PC-3 (cell line): Measurements from ENCODE around the gene AFF3. TPM values are rescaled to one million over a fixed set of nuclear protein-coding genes. Genes with fewer than 3 reads are reported as not detected.

Source experiments
- ATAC-seq: fragments of 200-7000 bp; cut with Tn5 transposase; 2 replicates; pipeline ENCODE4 v1.9.1; 2020; ENCODE audit warnings: mild to moderate bottlenecking, moderate library complexity
- BruUV-seq: library from RNA; stranded (reverse); fragments of 400-500 nt; replicated peaks from 2 replicates; lab custom pipeline; 2021; lab: Mats Ljungman, UMichigan
- CTCF ChIA-PET: fragments of 300-600 bp; sonication (Branson Sonifier 250); formaldehyde crosslinking; loops from one replicate; lab custom pipeline; 2022; ENCODE audit warnings: antibody characterized with exemption; lab: Charles Lee
- POLR2A ChIA-PET: fragments of 300-600 bp; sonication (Branson Sonifier 250); formaldehyde crosslinking; loops from one replicate; lab custom pipeline; 2022; ENCODE audit warnings: antibody characterized with exemption; ENCODE audit not compliant: unreplicated experiment; lab: Charles Lee
- DNase-seq: peaks from one replicate; pipeline ENCODE4 v3.0.0-alpha.2; 2015
- H2AFZ ChIP-seq: fragments of 300-600 bp; sonication (generic); 2 replicates; pipeline ENCODE4 v1.6.0; 2016; ENCODE audit warnings: antibody characterized with exemption, low read length
- H3F3A ChIP-seq: fragments of 300-600 bp; sonication (generic); one replicate; pipeline ENCODE4 v1.6.0; 2017; ENCODE audit warnings: antibody characterized with exemption, low read length, control low read depth, mild to moderate bottlenecking; ENCODE audit not compliant: unreplicated experiment
- H3K27ac ChIP-seq: fragments of 300-600 bp; sonication (generic); 2 replicates; pipeline ENCODE4 v1.5.1; 2016; ENCODE audit warnings: mild to moderate bottlenecking, low read length
- H3K27me3 ChIP-seq: fragments of 300-600 bp; sonication (generic); 2 replicates; pipeline ENCODE4 v1.6.1; 2016; ENCODE audit warnings: low read length, mixed read lengths
- H3K36me3 ChIP-seq: fragments of 300-600 bp; sonication (generic); 2 replicates; pipeline ENCODE4 v1.6.1; 2016; ENCODE audit warnings: low read depth, mixed run types, low read length, mixed read lengths
- H3K4me1 ChIP-seq: fragments of 300-600 bp; sonication (generic); 2 replicates; pipeline ENCODE4 v1.5.1; 2016; ENCODE audit warnings: low read length; ENCODE audit not compliant: insufficient read depth
- H3K4me2 ChIP-seq: fragments of 300-600 bp; sonication (generic); 2 replicates; pipeline ENCODE4 v1.6.0; 2016; ENCODE audit warnings: low read length
- H3K4me3 ChIP-seq: fragments of 300-600 bp; sonication (generic); 2 replicates; pipeline ENCODE4 v1.5.1; 2016; ENCODE audit warnings: mild to moderate bottlenecking, low read length, mixed read lengths
- H3K79me2 ChIP-seq: fragments of 300-600 bp; sonication (generic); 2 replicates; pipeline ENCODE4 v1.6.1; 2017; ENCODE audit warnings: low read length, mixed read lengths
- H3K9ac ChIP-seq: fragments of 300-600 bp; sonication (generic); 2 replicates; pipeline ENCODE4 v1.6.0; 2016; ENCODE audit warnings: mild to moderate bottlenecking, low read length
- H3K9me2 ChIP-seq: fragments of 300-600 bp; sonication (generic); replicated peaks from 2 replicates; pipeline ENCODE4 v1.6.1; 2016; ENCODE audit warnings: mixed run types, low read length, mixed read lengths
- H3K9me3 ChIP-seq: fragments of 300-600 bp; sonication (generic); 2 replicates; pipeline ENCODE4 v1.6.1; 2016; ENCODE audit warnings: low read length, mixed read lengths
- H4K20me1 ChIP-seq: fragments of 300-600 bp; sonication (generic); 2 replicates; pipeline ENCODE4 v1.6.1; 2016; ENCODE audit warnings: low read length, mixed read lengths
- EZH2 ChIP-seq: fragments of 300-600 bp; sonication (generic); IDR thresholded peaks from one replicate; pipeline ENCODE4 v1.6.1; 2017; ENCODE audit warnings: antibody characterized with exemption, mild to moderate bottlenecking, low read length; ENCODE audit not compliant: unreplicated experiment
- EZH2phosphoT487 ChIP-seq: fragments of 300-600 bp; sonication (generic); IDR thresholded peaks from 2 replicates; pipeline ENCODE4 v1.6.1; 2018; ENCODE audit warnings: mild to moderate bottlenecking, antibody characterized with exemption, low read length, borderline replicate concordance
- intact Hi-C: fragments of 100-400 bp; cut with micrococcal nuclease; formaldehyde crosslinking; loops from 2 replicates; pipeline ENCODE4 v1.9.0; 2023
- total RNA-seq: library from RNA; depleted of rRNA; stranded (reverse); fragments of >200 nt; gene quantifications from 2 replicates; pipeline ENCODE4 v1.2.3, GENCODE V29; 2014
- TF ChIP-seq, protein P1 (sequence below): fragments of 300-600 bp; sonication (generic); conservative IDR thresholded peaks from 2 replicates; pipeline ENCODE4 v1.5.1; 2017; ENCODE audit warnings: antibody characterized with exemption, low read depth, mild to moderate bottlenecking, low read length

The AFF3 gene
- total RNA-seq, 1 experiment from 2014 or later, result 0.04 TPM

- no peak for DNase-seq
- peak; percentile 44 for ATAC-seq
- TF ChIP-seq, protein P1, sequence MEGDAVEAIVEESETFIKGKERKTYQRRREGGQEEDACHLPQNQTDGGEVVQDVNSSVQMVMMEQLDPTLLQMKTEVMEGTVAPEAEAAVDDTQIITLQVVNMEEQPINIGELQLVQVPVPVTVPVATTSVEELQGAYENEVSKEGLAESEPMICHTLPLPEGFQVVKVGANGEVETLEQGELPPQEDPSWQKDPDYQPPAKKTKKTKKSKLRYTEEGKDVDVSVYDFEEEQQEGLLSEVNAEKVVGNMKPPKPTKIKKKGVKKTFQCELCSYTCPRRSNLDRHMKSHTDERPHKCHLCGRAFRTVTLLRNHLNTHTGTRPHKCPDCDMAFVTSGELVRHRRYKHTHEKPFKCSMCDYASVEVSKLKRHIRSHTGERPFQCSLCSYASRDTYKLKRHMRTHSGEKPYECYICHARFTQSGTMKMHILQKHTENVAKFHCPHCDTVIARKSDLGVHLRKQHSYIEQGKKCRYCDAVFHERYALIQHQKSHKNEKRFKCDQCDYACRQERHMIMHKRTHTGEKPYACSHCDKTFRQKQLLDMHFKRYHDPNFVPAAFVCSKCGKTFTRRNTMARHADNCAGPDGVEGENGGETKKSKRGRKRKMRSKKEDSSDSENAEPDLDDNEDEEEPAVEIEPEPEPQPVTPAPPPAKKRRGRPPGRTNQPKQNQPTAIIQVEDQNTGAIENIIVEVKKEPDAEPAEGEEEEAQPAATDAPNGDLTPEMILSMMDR, result no peak
- TF ChIP-seq EZH2, result no peak
- TF ChIP-seq EZH2phosphoT487, result no peak
These were observed 141.3 kb downstream of the AFF3 start for GRCh38 chr2:100000915-100001707.

DNA sequence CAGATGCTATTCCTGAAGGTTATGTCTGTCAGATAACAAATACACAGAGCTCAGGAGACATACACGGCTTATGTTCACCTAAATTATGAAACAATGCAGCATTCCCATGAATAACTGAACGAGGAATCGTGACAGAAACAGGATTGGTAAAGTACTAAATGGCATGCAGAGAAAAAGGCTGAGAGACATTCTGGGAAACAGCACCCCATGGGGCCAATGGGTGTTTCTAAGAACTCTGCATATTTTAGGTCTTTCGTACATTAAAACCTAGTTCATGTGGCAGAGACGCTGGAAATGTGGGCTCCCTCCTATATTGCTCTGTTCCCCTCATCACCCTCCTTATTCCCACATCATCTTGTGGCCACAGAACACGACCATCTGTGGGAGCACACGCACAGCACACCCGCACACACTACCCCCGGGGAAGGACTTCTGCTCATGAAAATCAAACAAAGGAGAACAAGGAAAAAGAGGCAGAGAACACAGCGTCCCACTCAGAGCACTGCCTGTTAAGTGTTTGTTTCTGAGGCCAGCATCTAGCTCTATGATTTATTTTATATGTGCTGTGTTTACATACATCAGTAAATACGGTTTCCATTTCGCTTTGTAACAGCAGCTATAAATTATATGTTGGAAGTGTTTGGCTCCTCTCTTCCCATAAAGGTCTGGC is 143.6 kb downstream of the AFF3 start:
- TF ChIP-seq EZH2 (no peak), EZH2phosphoT487 (no peak)
- TF ChIP-seq, protein P1, result no peak
- Histone ChIP-seq H3K9ac (no peak overlapping the region), H3K4me1 (0 out of 2 replicates have a peak, but pooled peaks cover 4% of the 10 kb centered on the region), H3K4me3 (no peak overlapping the region), H3K27me3 (no peaks in the 10 kb centered on the region), H3K9me3 (no peaks in the 10 kb centered on the region), H3K27ac (no peak overlapping the region), H3F3A (no peaks in the 10 kb centered on the region), H3K9me2 (no peaks in the 10 kb centered on the region), H4K20me1 (no peaks in the 10 kb centered on the region), H3K4me2 (no peak overlapping the region), H3K79me2 (no peaks in the 10 kb centered on the region), H3K36me3 (no peaks in the 10 kb centered on the region), H2AFZ (no peak overlapping the region)
- ATAC-seq (no peak), DNase-seq (no peak)
- ChIA-PET POLR2A (no interaction called here), CTCF (no interaction called here)
- intact Hi-C loops, result no loop called here
- no TSS peak for BruUV-seq

More at GRCh38 chr2:100000915-100001707, 141.3 kb downstream of the AFF3 start:
- H3K4me3 ChIP-seq, result peak overlapping the region; percentile 68
- POLR2A ChIA-PET, result no interaction called here
- H3K9ac ChIP-seq, result no peak overlapping the region
- no peaks in the 10 kb centered on the region for H3F3A ChIP-seq
- CTCF ChIA-PET, result no interaction called here
- H3K36me3 ChIP-seq, result no peaks in the 10 kb centered on the region
- BruUV-seq, result no TSS peak
- intact Hi-C loops, result loop anchor here (5.0 to 10.0 kb wide), 3 partner anchors 46 to 244 kb away; no protein-coding TSS in a partner anchor
- H3K4me1 ChIP-seq, result 0 out of 2 replicates have a peak, but pooled peaks cover 10% of the 10 kb centered on the region
- H3K27ac ChIP-seq, result no peak overlapping the region
- peak overlapping the region; percentile 83 for H3K4me2 ChIP-seq
- no peaks in the 10 kb centered on the region for H3K9me2 ChIP-seq
- peak overlapping the region; percentile 96 for H2AFZ ChIP-seq
- H4K20me1 ChIP-seq, result no peaks in the 10 kb centered on the region
- no peaks in the 10 kb centered on the region for H3K79me2 ChIP-seq
- H3K27me3 ChIP-seq, result no peaks in the 10 kb centered on the region
- H3K9me3 ChIP-seq, result no peaks in the 10 kb centered on the region

DNA sequence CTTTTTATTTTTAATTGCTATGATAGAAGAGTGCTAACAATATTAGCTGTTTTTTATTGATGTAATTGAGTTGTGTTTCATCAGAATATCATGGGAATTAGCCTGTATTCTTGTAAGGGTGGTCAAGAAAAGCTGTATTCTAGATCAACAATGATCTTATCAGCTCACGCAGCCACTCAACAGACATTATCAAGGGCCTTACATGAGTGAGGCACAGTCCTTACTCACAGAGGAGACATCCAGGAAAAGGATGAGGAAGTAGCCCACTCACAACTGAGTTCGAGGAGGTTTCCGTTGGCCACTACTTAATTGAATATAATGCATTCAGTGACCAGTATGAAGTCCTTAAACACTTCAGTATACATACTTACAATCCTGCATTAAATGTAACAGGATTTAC is 152.5 kb downstream of the AFF3 start:
- Histone ChIP-seq H3K27ac (no peak overlapping the region), H3K36me3 (no peaks in the 10 kb centered on the region), H2AFZ (no peak overlapping the region), H3K9me2 (no peaks in the 10 kb centered on the region), H3K27me3 (no peaks in the 10 kb centered on the region), H3K4me1 (no peaks in the 10 kb centered on the region), H3F3A (no peaks in the 10 kb centered on the region), H3K4me2 (no peak overlapping the region), H3K79me2 (no peaks in the 10 kb centered on the region), H3K4me3 (no peak overlapping the region), H4K20me1 (no peaks in the 10 kb centered on the region), H3K9ac (no peak overlapping the region), H3K9me3 (no peaks in the 10 kb centered on the region)
- DNase-seq, result no peak
- ATAC-seq, result no peak
- intact Hi-C loops, result no loop called here
- POLR2A ChIA-PET, result no interaction called here
- CTCF ChIA-PET, result no interaction called here
- no TSS peak for BruUV-seq
- TF ChIP-seq EZH2, result no peak
- no peak for TF ChIP-seq EZH2phosphoT487
- TF ChIP-seq, protein P1, result no peak
